22Rv1 (cell line): Measurements from ENCODE around the gene LRP5.

Source experiments
- H3K27ac ChIP-seq: fragments of 450-650 bp; 2 replicates; pipeline ENCODE4 v1.5.1; 2017
- ZFX ChIP-seq: fragments of 450-650 bp; IDR thresholded peaks from 2 replicates; pipeline ENCODE4 v1.6.1; 2017; ENCODE audit warnings: antibody characterized with exemption, borderline replicate concordance
- TF ChIP-seq, protein P1 (sequence below): fragments of 450-650 bp; IDR thresholded peaks from 2 replicates; pipeline ENCODE4 v1.5.1; 2017; ENCODE audit warnings: mild to moderate bottlenecking

Gene LRP5

GRCh38 chr11:68327586-68328370 is 15.4 kb downstream of the LRP5 start:
- TF ChIP-seq ZFX: no peak
- TF ChIP-seq, protein P1, sequence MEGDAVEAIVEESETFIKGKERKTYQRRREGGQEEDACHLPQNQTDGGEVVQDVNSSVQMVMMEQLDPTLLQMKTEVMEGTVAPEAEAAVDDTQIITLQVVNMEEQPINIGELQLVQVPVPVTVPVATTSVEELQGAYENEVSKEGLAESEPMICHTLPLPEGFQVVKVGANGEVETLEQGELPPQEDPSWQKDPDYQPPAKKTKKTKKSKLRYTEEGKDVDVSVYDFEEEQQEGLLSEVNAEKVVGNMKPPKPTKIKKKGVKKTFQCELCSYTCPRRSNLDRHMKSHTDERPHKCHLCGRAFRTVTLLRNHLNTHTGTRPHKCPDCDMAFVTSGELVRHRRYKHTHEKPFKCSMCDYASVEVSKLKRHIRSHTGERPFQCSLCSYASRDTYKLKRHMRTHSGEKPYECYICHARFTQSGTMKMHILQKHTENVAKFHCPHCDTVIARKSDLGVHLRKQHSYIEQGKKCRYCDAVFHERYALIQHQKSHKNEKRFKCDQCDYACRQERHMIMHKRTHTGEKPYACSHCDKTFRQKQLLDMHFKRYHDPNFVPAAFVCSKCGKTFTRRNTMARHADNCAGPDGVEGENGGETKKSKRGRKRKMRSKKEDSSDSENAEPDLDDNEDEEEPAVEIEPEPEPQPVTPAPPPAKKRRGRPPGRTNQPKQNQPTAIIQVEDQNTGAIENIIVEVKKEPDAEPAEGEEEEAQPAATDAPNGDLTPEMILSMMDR: no peak

DNA sequence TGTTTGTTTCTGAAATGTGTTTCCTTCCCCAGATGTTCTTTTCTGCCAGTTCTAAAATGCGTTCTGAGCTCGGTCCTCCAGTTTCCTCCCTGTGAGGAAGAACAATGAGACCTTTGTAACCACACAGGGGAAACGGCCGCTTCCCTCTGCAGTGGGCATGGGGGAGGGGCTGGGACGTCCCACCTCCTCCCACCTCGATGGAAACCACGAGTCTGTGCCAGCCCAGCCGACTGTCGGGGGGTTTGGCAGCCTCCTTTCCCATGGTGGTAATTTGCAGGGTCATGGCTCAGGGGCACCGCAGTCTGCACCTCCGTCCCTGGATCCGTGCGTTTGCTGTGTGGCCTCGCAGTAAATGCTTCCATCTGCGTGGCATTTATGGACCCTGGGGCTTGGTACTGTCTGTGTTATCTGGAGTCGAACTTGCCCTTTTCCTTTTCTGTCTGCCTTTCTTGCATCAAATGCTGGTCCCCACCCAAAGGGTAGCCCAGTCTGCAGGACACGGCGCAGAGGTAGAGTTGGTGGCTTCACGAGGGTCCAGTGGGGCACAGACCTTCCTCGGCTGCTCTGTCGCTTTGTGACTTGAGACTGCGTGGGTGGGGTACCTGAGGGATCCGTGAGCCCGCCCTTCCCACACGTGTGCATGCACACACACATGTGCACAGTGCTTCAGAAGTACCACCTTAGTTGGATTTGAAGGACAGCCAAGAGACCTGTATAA is 16.1 kb downstream of the LRP5 start:
- H3K27ac ChIP-seq: no peak overlapping the region
- TF ChIP-seq, protein P1: no peak
- TF ChIP-seq ZFX: no peak

More at GRCh38 chr11:68327586-68328370, 15.4 kb downstream of the LRP5 start:
- H3K27ac ChIP-seq: no peak overlapping the region

DNA sequence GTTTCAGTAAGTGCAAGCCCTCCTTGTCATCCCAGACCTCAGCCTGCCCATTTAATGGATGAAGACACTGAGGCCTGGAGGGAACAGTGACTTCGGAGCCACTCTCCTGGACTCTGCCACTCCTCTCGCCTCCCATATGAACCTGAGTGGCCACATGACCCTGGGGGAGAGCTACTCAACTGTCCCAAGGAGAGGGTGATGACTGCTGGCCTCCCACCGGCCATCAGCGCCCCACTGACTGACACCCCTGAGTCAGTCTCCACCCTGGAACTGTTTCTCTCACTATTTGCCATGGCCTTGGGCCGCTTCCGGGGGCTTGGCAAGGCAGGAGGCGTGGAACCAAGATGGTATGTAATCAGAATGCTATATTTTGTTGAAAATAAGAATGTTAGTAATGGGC is 17.1 kb downstream of the LRP5 start:
- no peak overlapping the region for H3K27ac ChIP-seq
- TF ChIP-seq, protein P1: no peak
- TF ChIP-seq ZFX: no peak

- TF ChIP-seq, protein P1: no peak
- no peak for TF ChIP-seq ZFX
- no peak overlapping the region for H3K27ac ChIP-seq
These were observed 17.7 kb downstream of the LRP5 start for GRCh38 chr11:68329978-68330699.

DNA sequence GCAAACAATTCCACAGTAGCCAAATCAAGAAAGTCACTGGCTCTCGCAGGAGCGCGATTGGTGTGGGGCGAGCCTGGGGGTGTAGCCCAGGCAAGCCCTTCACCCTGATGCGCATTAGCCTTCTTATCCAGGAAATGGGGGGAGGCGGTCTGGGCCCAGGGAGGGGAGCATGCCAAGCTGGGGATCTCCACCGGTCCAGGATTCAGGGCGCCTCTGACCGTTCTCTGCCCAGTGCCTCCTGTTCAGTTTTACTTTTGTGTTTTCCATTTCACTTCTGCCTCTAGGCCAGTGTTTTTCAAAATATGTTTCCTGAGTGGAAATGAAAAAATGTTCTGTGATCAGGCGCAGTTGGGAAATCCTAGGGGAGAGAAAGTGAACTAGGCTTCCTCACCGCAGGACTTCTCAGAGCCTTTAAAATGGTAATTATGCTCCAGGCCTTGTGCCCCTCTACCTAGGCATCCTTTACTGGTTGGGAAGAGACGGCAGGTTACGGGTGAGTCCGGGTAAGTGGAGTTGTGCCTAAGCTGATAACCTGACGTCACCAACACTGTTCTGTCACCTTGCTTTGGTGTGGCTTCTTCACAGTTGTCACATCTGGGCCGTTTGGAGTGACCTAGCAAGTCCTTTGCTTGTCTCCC is 18.4 kb downstream of the LRP5 start:
- no peak overlapping the region for H3K27ac ChIP-seq
- TF ChIP-seq ZFX: no peak
- TF ChIP-seq, protein P1: no peak

- TF ChIP-seq, protein P1: no peak
- no peak for TF ChIP-seq ZFX
- no peak overlapping the region for H3K27ac ChIP-seq
These were observed 19.1 kb downstream of the LRP5 start for GRCh38 chr11:68331338-68331947.
